Inflammatory macrophage (primary cell): ENCODE results near the gene GABRP.
A peak's percentile ranks its signal among the peaks of the same experiment; 100 is the strongest.
"Not testable (repeated sequence)": the region's sequence is repeated elsewhere in the genome, so short reads cannot be mapped to it uniquely, and the experiment has no call there.

ENCODE experiments used
- DNase-seq, 2 donors: peaks; one replicate each; pipeline ENCODE4 v3.0.0-alpha.2; 2020 to 2022

The GABRP gene

GRCh38 chr5:170795154-170795553, 11.6 kb downstream of the GABRP start:
- no peak for DNase-seq

GRCh38 chr5:170805666-170806065, 22.1 kb downstream of the GABRP start:
- DNase-seq, result no peak

- peak; percentile 5 to 8 for DNase-seq
These were observed 26.0 kb downstream of the GABRP start for GRCh38 chr5:170809551-170809950.

- no peak for DNase-seq
These were observed 28.2 kb downstream of the GABRP start for GRCh38 chr5:170811719-170812118.

GRCh38 chr5:170813231-170813630, 29.7 kb downstream of the GABRP start:
- DNase-seq, result no peak

- DNase-seq, result no peak
These were observed 33.7 kb downstream of the GABRP start for GRCh38 chr5:170817195-170817594.

GRCh38 chr5:170818232-170818631, 34.7 kb downstream of the GABRP start:
- DNase-seq, result no peak

- no peak for DNase-seq
These were observed 36.3 kb downstream of the GABRP start for GRCh38 chr5:170819824-170820223.

GRCh38 chr5:170821257-170821800, 37.8 kb downstream of the GABRP start:
- DNase-seq, result no peak

GRCh38 chr5:170826117-170826516, 42.6 kb downstream of the GABRP start:
- DNase-seq, result no peak

GRCh38 chr5:170832241-170832640, 48.7 kb downstream of the GABRP start:
- DNase-seq, result no peak

- DNase-seq, result not testable (repeated sequence)
These were observed 50.5 kb downstream of the GABRP start for GRCh38 chr5:170833981-170834380.

- no peak for DNase-seq
These were observed 52.7 kb downstream of the GABRP start for GRCh38 chr5:170836226-170836625.

- DNase-seq, result no peak
These were observed 60.3 kb downstream of the GABRP start for GRCh38 chr5:170843870-170844269.

- DNase-seq, result no peak
These were observed 61.1 kb downstream of the GABRP start for GRCh38 chr5:170844651-170845050.

GRCh38 chr5:170846416-170846815, 62.9 kb downstream of the GABRP start:
- no peak for DNase-seq

GRCh38 chr5:170846846-170847245, 63.3 kb downstream of the GABRP start:
- DNase-seq, result no peak

GRCh38 chr5:170848033-170848432, 64.5 kb downstream of the GABRP start:
- no peak for DNase-seq

GRCh38 chr5:170849374-170849773, 65.8 kb downstream of the GABRP start:
- DNase-seq, result no peak

- DNase-seq, result no peak
These were observed 71.0 kb downstream of the GABRP start for GRCh38 chr5:170854566-170854965.

GRCh38 chr5:170857066-170857465, 73.5 kb downstream of the GABRP start:
- DNase-seq, result no peak

- DNase-seq, result no peak
These were observed 76.9 kb downstream of the GABRP start for GRCh38 chr5:170860415-170860814.

GRCh38 chr5:170860818-170861666, 77.5 kb downstream of the GABRP start:
- no peak for DNase-seq

GRCh38 chr5:170861667-170861916, 78.1 kb downstream of the GABRP start:
- DNase-seq, result no peak
